ENCODE data around the gene PRKAR2A.
"Not testable (repeated sequence)": the region's sequence is repeated elsewhere in the genome, so short reads cannot be mapped to it uniquely, and the experiment has no call there.

Gene PRKAR2A

GRCh38 chr3:48788544-48789162, 59.0 kb downstream of the PRKAR2A start:
- peaks cover 8 to 29% (median 11%) of the 10 kb centered on the region in 5 donors for H3K36me3 ChIP-seq (ENCODE audit: control insufficient read depth in 5 of 5, insufficient read depth in 5 of 5, low read length in 5 of 5)
- peaks cover 0 to 2% (median 0%) of the 10 kb centered on the region in 5 donors for H3K4me1 ChIP-seq (ENCODE audit: control insufficient read depth in 5 of 5, insufficient read depth in 5 of 5, low read length in 5 of 5)
- H3K4me3 ChIP-seq (ENCODE audit: low read depth in 1 of 5, low read length in 5 of 5), result no peak overlapping the region
- H3K9me3 ChIP-seq (ENCODE audit: control insufficient read depth in 5 of 5, low read length in 5 of 5), result no peaks in the 10 kb centered on the region
- H3K27ac ChIP-seq (ENCODE audit: low read depth, low read length), result no peak overlapping the region
- H3K27me3 ChIP-seq (ENCODE audit: control insufficient read depth in 5 of 5, insufficient read depth in 4 of 5, low read length in 5 of 5), result no peaks in the 10 kb centered on the region
- no peak overlapping the region for H3K9ac ChIP-seq (ENCODE audit: low read length in 5 of 5)

- Histone ChIP-seq H3K27ac (ENCODE audit: low read depth, low read length) (no peak overlapping the region), H3K9ac (ENCODE audit: low read length in 5 of 5) (no peak overlapping the region), H3K9me3 (ENCODE audit: control insufficient read depth in 5 of 5, low read length in 5 of 5) (no peaks in the 10 kb centered on the region), H3K36me3 (ENCODE audit: control insufficient read depth in 5 of 5, insufficient read depth in 5 of 5, low read length in 5 of 5) (peaks cover 13 to 37% (median 22%) of the 10 kb centered on the region in 5 donors), H3K27me3 (ENCODE audit: control insufficient read depth in 5 of 5, insufficient read depth in 4 of 5, low read length in 5 of 5) (no peaks in the 10 kb centered on the region), H3K4me3 (ENCODE audit: low read depth in 1 of 5, low read length in 5 of 5) (no peak overlapping the region), H3K4me1 (ENCODE audit: control insufficient read depth in 5 of 5, insufficient read depth in 5 of 5, low read length in 5 of 5) (no peaks in the 10 kb centered on the region)
These were observed 63.1 kb downstream of the PRKAR2A start for GRCh38 chr3:48784426-48785120.

GRCh38 chr3:48783304-48783703, 64.4 kb downstream of the PRKAR2A start:
- Histone ChIP-seq H3K9me3 (ENCODE audit: control insufficient read depth in 5 of 5, low read length in 5 of 5) (no peaks in the 10 kb centered on the region), H3K27ac (ENCODE audit: low read depth, low read length) (no peak overlapping the region), H3K4me3 (ENCODE audit: low read depth in 1 of 5, low read length in 5 of 5) (no peak overlapping the region), H3K4me1 (ENCODE audit: control insufficient read depth in 5 of 5, insufficient read depth in 5 of 5, low read length in 5 of 5) (no peaks in the 10 kb centered on the region), H3K36me3 (ENCODE audit: control insufficient read depth in 5 of 5, insufficient read depth in 5 of 5, low read length in 5 of 5) (peaks cover 12 to 31% (median 15%) of the 10 kb centered on the region in 5 donors), H3K27me3 (ENCODE audit: control insufficient read depth in 5 of 5, insufficient read depth in 4 of 5, low read length in 5 of 5) (no peaks in the 10 kb centered on the region), H3K9ac (ENCODE audit: low read length in 5 of 5) (no peak overlapping the region)

GRCh38 chr3:48782046-48782445, 65.6 kb downstream of the PRKAR2A start:
- H3K27me3 ChIP-seq (ENCODE audit: control insufficient read depth in 5 of 5, insufficient read depth in 4 of 5, low read length in 5 of 5), result no peaks in the 10 kb centered on the region
- no peak overlapping the region for H3K27ac ChIP-seq (ENCODE audit: low read depth, low read length)
- peaks cover 12 to 35% (median 15%) of the 10 kb centered on the region in 5 donors for H3K36me3 ChIP-seq (ENCODE audit: control insufficient read depth in 5 of 5, insufficient read depth in 5 of 5, low read length in 5 of 5)
- no peak overlapping the region for H3K4me3 ChIP-seq (ENCODE audit: low read depth in 1 of 5, low read length in 5 of 5)
- no peak overlapping the region for H3K9ac ChIP-seq (ENCODE audit: low read length in 5 of 5)
- no peaks in the 10 kb centered on the region for H3K9me3 ChIP-seq (ENCODE audit: control insufficient read depth in 5 of 5, low read length in 5 of 5)
- H3K4me1 ChIP-seq (ENCODE audit: control insufficient read depth in 5 of 5, insufficient read depth in 5 of 5, low read length in 5 of 5), result no peaks in the 10 kb centered on the region

GRCh38 chr3:48778565-48778964, 69.1 kb downstream of the PRKAR2A start:
- H3K4me3 ChIP-seq (ENCODE audit: low read depth in 1 of 5, low read length in 5 of 5); H3K9ac ChIP-seq (ENCODE audit: low read length in 5 of 5); H3K27ac ChIP-seq (ENCODE audit: low read depth, low read length); H3K9me3 ChIP-seq (ENCODE audit: control insufficient read depth in 5 of 5, low read length in 5 of 5); H3K4me1 ChIP-seq (ENCODE audit: control insufficient read depth in 5 of 5, insufficient read depth in 5 of 5, low read length in 5 of 5); H3K27me3 ChIP-seq (ENCODE audit: control insufficient read depth in 5 of 5, insufficient read depth in 4 of 5, low read length in 5 of 5): not testable (repeated sequence)
- H3K36me3 ChIP-seq (ENCODE audit: control insufficient read depth in 5 of 5, insufficient read depth in 5 of 5, low read length in 5 of 5), result peaks cover 13 to 36% (median 22%) of the 10 kb centered on the region in 5 donors

GRCh38 chr3:48776854-48777253, 70.8 kb downstream of the PRKAR2A start:
- Histone ChIP-seq H3K27me3 (ENCODE audit: control insufficient read depth in 5 of 5, insufficient read depth in 4 of 5, low read length in 5 of 5) (no peaks in the 10 kb centered on the region), H3K9me3 (ENCODE audit: control insufficient read depth in 5 of 5, low read length in 5 of 5) (no peaks in the 10 kb centered on the region), H3K36me3 (ENCODE audit: control insufficient read depth in 5 of 5, insufficient read depth in 5 of 5, low read length in 5 of 5) (peaks cover 10 to 29% (median 15%) of the 10 kb centered on the region in 5 donors), H3K4me3 (ENCODE audit: low read depth in 1 of 5, low read length in 5 of 5) (no peak overlapping the region), H3K27ac (ENCODE audit: low read depth, low read length) (no peak overlapping the region), H3K9ac (ENCODE audit: low read length in 5 of 5) (no peak overlapping the region), H3K4me1 (ENCODE audit: control insufficient read depth in 5 of 5, insufficient read depth in 5 of 5, low read length in 5 of 5) (no peaks in the 10 kb centered on the region)

GRCh38 chr3:48770192-48770502, 77.5 kb downstream of the PRKAR2A start:
- Histone ChIP-seq H3K9me3 (ENCODE audit: control insufficient read depth in 5 of 5, low read length in 5 of 5) (no peaks in the 10 kb centered on the region), H3K36me3 (ENCODE audit: control insufficient read depth in 5 of 5, insufficient read depth in 5 of 5, low read length in 5 of 5) (peaks cover 19 to 55% (median 42%) of the 10 kb centered on the region in 5 donors), H3K27ac (ENCODE audit: low read depth, low read length) (no peak overlapping the region), H3K4me1 (ENCODE audit: control insufficient read depth in 5 of 5, insufficient read depth in 5 of 5, low read length in 5 of 5) (peaks cover 0 to 5% (median 0%) of the 10 kb centered on the region in 5 donors), H3K4me3 (ENCODE audit: low read depth in 1 of 5, low read length in 5 of 5) (no peak overlapping the region), H3K27me3 (ENCODE audit: control insufficient read depth in 5 of 5, insufficient read depth in 4 of 5, low read length in 5 of 5) (no peaks in the 10 kb centered on the region), H3K9ac (ENCODE audit: low read length in 5 of 5) (no peak overlapping the region)

GRCh38 chr3:48765376-48765775, 82.3 kb downstream of the PRKAR2A start:
- Histone ChIP-seq H3K27ac (ENCODE audit: low read depth, low read length) (no peak overlapping the region), H3K4me1 (ENCODE audit: control insufficient read depth in 5 of 5, insufficient read depth in 5 of 5, low read length in 5 of 5) (peaks cover 0 to 5% (median 0%) of the 10 kb centered on the region in 5 donors), H3K27me3 (ENCODE audit: control insufficient read depth in 5 of 5, insufficient read depth in 4 of 5, low read length in 5 of 5) (no peaks in the 10 kb centered on the region), H3K4me3 (ENCODE audit: low read depth in 1 of 5, low read length in 5 of 5) (no peak overlapping the region), H3K9me3 (ENCODE audit: control insufficient read depth in 5 of 5, low read length in 5 of 5) (no peaks in the 10 kb centered on the region), H3K36me3 (ENCODE audit: control insufficient read depth in 5 of 5, insufficient read depth in 5 of 5, low read length in 5 of 5) (peaks cover 25 to 60% (median 44%) of the 10 kb centered on the region in 5 donors), H3K9ac (ENCODE audit: low read length in 5 of 5) (no peak overlapping the region)

GRCh38 chr3:48762816-48763215, 84.9 kb downstream of the PRKAR2A start:
- Histone ChIP-seq H3K27ac (ENCODE audit: low read depth, low read length) (no peak overlapping the region), H3K9me3 (ENCODE audit: control insufficient read depth in 5 of 5, low read length in 5 of 5) (no peaks in the 10 kb centered on the region), H3K4me3 (ENCODE audit: low read depth in 1 of 5, low read length in 5 of 5) (no peak overlapping the region), H3K36me3 (ENCODE audit: control insufficient read depth in 5 of 5, insufficient read depth in 5 of 5, low read length in 5 of 5) (peaks cover 21 to 52% (median 45%) of the 10 kb centered on the region in 5 donors), H3K9ac (ENCODE audit: low read length in 5 of 5) (no peak overlapping the region), H3K4me1 (ENCODE audit: control insufficient read depth in 5 of 5, insufficient read depth in 5 of 5, low read length in 5 of 5) (peaks cover 0 to 4% (median 0%) of the 10 kb centered on the region in 5 donors), H3K27me3 (ENCODE audit: control insufficient read depth in 5 of 5, insufficient read depth in 4 of 5, low read length in 5 of 5) (no peaks in the 10 kb centered on the region)

GRCh38 chr3:48759991-48760540, 87.6 kb downstream of the PRKAR2A start:
- H3K27me3 ChIP-seq (ENCODE audit: control insufficient read depth in 5 of 5, insufficient read depth in 4 of 5, low read length in 5 of 5); H3K9me3 ChIP-seq (ENCODE audit: control insufficient read depth in 5 of 5, low read length in 5 of 5): not testable (repeated sequence)

More at GRCh38 chr3:48759991-48760540, 87.6 kb downstream of the PRKAR2A start:
- H3K4me1 ChIP-seq (ENCODE audit: control insufficient read depth in 5 of 5, insufficient read depth in 5 of 5, low read length in 5 of 5); H3K4me3 ChIP-seq (ENCODE audit: low read depth in 1 of 5, low read length in 5 of 5); H3K9ac ChIP-seq (ENCODE audit: low read length in 5 of 5); H3K27ac ChIP-seq (ENCODE audit: low read depth, low read length): not testable (repeated sequence)
- H3K36me3 ChIP-seq (ENCODE audit: control insufficient read depth in 5 of 5, insufficient read depth in 5 of 5, low read length in 5 of 5), result peaks cover 20 to 51% (median 40%) of the 10 kb centered on the region in 5 donors

All from subcutaneous abdominal adipose tissue (tissue), 5 donors.